ENCODE results near the gene HAVCR1. TPM values are rescaled to one million over a fixed set of nuclear protein-coding genes. Genes with fewer than 3 reads are reported as not detected.

The HAVCR1 gene
- total RNA-seq: 0.88 TPM in 1 of 2 replicates, not detected in the other

DNA sequence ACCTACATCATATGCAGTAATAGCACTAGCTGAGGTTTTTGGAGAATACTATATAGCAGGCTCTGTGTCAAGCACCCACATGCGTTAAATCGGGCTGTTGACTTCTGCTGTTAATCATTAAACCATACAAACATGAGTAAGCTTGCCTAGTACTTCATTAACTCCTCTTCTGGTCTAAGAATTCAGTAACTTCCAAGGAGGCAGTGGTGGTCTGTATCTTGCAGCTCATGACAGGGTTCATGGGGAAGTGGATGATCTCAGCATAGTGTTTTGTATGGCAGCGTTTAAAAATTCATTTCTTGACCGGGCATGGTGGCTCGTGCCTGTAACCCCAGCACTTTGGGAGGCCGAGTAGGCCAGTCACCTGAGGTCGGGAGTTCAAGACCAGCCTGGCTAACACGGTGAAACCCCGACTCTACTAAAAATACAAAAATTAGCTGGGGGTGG, at the start of gene HAVCR1:
HAVCR1 (minus strand) TSS at position 24 of the 447 bp plus-strand sequence. CDS start 1,173 bp downstream, outside the sequence.

Other genes with a start within 250 kb of the HAVCR1 start
- gene PPP1R2B, start 208.8 kb downstream of the HAVCR1 start, total RNA-seq: under 0.01 TPM in 1 of 2 replicates, not detected in the other
- gene TIMD4, start 95.9 kb downstream of the HAVCR1 start, total RNA-seq: not detected in 2 replicates
- gene HAVCR2, start 49.9 kb upstream of the HAVCR1 start, total RNA-seq: 0.22 TPM in 1 of 2 replicates, not detected in the other
- 8.3 and 9.9 TPM in 2 replicates for gene MED7, start 83.7 kb upstream of the HAVCR1 start, total RNA-seq
- not detected in 2 replicates for gene GARIN3, start 107.1 kb upstream of the HAVCR1 start, total RNA-seq
- not detected in 2 replicates for gene ITK, start 121.7 kb upstream of the HAVCR1 start, total RNA-seq
- 15.3 and 23.9 TPM in 2 replicates for gene CYFIP2, start 207.0 kb upstream of the HAVCR1 start, total RNA-seq